ENCODE data around the gene SEMA3B.
A peak's percentile ranks its signal among the peaks of the same experiment; 100 is the strongest.

SEMA3B gene

GRCh38 chr3:50316657-50317242 is 47.8 kb downstream of the SEMA3B start:
- no peak overlapping the region for H3K4me3 ChIP-seq (ENCODE audit: low read depth, low read length)
- no peak for TF ChIP-seq CTCF (conservative IDR thresholded peaks at IDR 0.05; ENCODE audit: low read depth, low read length)
- DNase-seq (ENCODE audit: low read depth): peak; percentile 51

- no peak for DNase-seq (ENCODE audit: low read depth)
- no peak for TF ChIP-seq CTCF (conservative IDR thresholded peaks at IDR 0.05; ENCODE audit: low read depth, low read length)
- H3K4me3 ChIP-seq (ENCODE audit: low read depth, low read length): no peak overlapping the region
Measured at GRCh38 chr3:50317300-50317699, 48.4 kb downstream of the SEMA3B start.

GRCh38 chr3:50318163-50318562 is 49.2 kb downstream of the SEMA3B start:
- no peak for TF ChIP-seq CTCF (conservative IDR thresholded peaks at IDR 0.05; ENCODE audit: low read depth, low read length)
- no peak overlapping the region for H3K4me3 ChIP-seq (ENCODE audit: low read depth, low read length)
- DNase-seq (ENCODE audit: low read depth): no peak

GRCh38 chr3:50318615-50319014 is 49.7 kb downstream of the SEMA3B start:
- no peak for TF ChIP-seq CTCF (conservative IDR thresholded peaks at IDR 0.05; ENCODE audit: low read depth, low read length)
- H3K4me3 ChIP-seq (ENCODE audit: low read depth, low read length): no peak overlapping the region
- DNase-seq (ENCODE audit: low read depth): no peak

- no peak for TF ChIP-seq CTCF (conservative IDR thresholded peaks at IDR 0.05; ENCODE audit: low read depth, low read length)
- no peak overlapping the region for H3K4me3 ChIP-seq (ENCODE audit: low read depth, low read length)
- no peak for DNase-seq (ENCODE audit: low read depth)
Measured at GRCh38 chr3:50319181-50319893, 50.4 kb downstream of the SEMA3B start.

- peak overlapping the region; percentile 76 for H3K4me3 ChIP-seq (ENCODE audit: low read depth, low read length)
- no peak for TF ChIP-seq CTCF (conservative IDR thresholded peaks at IDR 0.05; ENCODE audit: low read depth, low read length)
- no peak for DNase-seq (ENCODE audit: low read depth)
Measured at GRCh38 chr3:50319894-50320625, 51.1 kb downstream of the SEMA3B start.
